Bone marrow (tissue), 2 donors: ENCODE measurements around the gene WDPCP.
"Not testable (repeated sequence)": the region's sequence is repeated elsewhere in the genome, so short reads cannot be mapped to it uniquely, and the experiment has no call there.

Experiments used
- DNase-seq, 2 donors: peaks; one replicate each; lab custom pipeline; 2025; lab: John Stamatoyannopoulos, UW

Gene WDPCP

DNA sequence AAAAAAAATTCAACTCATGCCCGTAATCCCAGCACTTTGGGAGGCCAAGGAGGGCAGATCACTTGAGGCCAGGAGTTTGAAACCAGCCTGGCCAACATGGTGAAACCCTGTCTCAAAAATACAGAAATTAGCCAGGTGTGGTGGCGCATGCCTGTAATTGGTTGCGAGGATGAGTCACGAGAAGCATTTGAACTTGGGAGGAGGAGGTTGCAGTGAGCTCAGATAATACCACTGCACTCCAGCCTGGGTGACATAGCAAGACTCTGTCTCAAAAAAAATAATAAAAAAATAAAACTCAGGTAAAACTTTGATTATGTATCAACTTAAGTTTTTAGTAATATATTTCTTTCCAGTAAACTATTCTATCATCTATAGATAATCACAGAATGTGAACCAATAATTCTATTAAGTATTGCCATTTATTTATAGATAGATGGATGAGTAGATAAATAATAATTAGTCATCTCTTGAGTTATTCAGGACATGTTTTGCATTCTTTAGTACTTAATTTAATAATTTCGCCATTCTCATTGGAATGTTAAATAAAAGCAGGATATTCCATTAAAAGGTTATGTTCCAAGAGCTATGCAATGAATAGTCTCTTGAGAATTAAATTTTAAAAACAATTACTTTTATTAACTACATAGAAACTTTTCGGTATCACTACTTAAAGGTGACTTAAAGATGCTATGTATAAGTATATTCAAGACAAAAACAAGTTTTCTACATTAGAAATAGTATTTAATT is 48.7 kb downstream of the WDPCP start:
- no peak for DNase-seq

GRCh38 chr2:63538390-63538789 is 49.9 kb downstream of the WDPCP start:
- no peak for DNase-seq

DNA sequence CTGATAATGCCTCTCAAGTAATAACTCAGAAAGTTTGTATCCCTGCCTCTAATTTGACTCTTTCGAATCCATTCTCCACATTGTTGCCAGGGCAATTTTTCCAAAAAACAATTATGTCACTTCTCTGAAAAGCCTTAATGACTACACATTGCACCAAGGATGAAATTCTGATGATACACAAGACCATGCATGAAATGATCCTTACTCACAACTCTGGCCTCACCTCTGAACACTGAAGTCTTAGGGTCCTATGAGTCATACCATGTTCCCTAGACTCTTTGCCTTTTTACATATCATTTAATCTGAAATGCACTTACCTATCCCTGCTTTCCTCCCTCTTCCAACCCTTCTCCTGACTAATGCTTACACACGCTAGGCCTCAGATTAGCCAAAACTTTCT is 51.0 kb downstream of the WDPCP start:
- DNase-seq: no peak

- DNase-seq: no peak
These were observed 57.5 kb downstream of the WDPCP start for GRCh38 chr2:63530704-63531279.

DNA sequence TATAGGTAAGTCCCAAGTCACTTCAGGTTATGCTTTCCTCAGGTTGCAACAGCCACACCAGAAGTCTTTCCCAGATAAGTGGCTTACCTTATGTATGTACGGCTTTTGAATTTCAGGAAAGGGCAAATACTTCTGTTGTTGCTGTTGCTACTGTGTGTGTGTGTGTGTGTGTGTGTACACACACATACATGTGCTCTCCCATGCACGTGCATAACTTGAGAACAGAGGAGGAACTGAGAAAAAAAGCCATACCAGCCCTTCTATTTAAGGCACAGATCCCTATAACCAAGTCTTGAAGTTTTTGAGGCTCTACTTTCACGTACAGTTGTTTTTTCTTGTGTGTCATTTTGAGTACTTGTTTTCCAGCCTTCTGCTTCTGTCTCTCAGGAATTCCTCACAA is 62.4 kb downstream of the WDPCP start:
- no peak for DNase-seq

DNA sequence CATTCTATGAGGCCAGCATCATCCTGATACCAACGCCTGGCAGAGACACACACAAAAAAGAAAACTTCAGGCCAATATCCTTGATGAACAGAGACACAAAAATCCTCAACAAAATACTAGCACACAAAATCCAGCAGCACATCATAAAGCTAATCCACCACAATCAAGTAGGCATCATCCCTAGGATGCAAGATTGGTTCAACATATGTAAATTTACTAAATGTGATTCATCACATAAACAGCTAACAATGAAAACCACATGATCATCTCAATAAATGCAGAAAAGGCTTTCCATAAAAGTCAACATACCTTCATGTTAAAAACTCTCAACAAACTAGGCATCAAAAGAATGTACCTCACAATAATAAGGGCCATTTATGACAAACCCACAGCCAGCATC is 65.3 kb downstream of the WDPCP start:
- DNase-seq: no peak

DNA sequence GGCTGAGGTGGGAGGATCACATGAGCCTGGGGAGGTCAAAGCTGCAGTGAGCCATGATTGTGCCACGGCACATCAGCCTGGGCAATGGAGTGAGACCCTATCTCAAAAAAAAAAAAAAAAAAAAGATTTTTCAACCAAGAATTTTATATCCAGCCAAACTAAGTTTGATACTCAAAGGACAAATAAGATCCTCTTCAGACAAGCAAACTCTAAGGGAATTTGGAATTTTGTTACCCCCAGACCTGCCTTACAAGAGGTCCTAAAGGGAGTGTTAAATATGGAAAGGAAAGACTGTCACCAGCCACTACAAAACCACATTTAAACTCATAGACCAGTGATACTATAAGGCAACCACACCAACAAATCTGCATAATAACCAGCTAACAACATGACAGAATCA is 67.5 kb downstream of the WDPCP start:
- no peak for DNase-seq

DNA sequence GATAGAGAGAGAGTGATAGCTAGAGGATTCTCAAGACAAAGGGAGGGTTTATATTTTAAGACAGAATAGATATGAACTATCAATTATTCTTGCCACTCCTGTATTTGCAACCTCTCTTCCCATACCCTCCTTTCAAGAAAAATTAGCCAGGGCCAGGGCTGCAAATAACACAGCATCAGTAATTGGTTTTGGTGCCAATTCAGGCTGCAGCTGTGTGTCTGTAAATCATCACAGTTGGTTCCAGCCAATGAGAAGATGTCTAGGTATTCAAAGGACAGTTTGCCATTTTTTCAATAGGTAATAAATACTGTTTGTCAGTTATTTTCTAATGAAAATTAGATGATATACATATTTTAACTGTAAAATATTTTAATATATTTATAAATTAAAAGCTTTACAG is 73.5 kb downstream of the WDPCP start:
- no peak for DNase-seq

- no peak for DNase-seq
These were observed 74.0 kb downstream of the WDPCP start for GRCh38 chr2:63514237-63514716.

- DNase-seq: peak in 1 of 2 donors; percentile 38
These were observed 82.0 kb downstream of the WDPCP start for GRCh38 chr2:63506320-63506719.

DNA sequence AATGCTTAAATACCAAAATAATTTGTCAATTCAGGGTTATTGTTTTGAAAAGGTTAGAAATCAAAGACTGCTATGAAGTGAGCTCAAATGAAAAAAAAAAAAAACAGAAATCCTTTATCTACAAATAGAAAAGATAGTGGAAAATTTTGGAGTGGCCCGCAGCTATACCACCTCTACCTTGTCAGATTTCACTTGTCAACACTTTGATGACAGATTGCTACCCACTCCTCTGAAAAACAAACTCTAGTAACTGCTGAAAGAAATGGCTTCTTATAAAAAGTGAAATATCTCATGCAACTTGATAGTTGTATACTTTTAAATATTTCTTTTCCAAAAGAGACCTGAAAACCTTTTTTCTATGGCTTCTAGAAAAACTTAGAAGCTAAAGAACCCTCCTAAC is 84.5 kb downstream of the WDPCP start:
- no peak for DNase-seq

DNA sequence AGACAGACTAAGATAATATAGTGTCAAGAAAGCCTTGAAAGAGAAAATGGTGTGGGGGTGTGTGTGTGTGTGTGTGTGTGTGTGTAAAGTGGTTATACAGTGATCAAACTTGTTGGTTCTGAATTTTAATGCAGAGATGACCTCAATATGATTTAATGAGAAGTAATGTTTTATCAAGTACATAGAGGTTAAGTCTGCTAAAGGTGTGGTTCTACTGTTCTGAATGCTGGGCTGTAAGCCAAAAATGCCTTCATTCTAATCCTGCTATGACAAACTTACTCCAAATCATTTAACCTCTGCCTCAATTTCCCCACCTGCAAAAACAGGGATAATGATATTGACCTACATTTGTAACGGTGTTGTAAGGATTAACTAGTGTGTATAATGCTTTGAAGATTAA is 87.9 kb downstream of the WDPCP start:
- no peak for DNase-seq

DNA sequence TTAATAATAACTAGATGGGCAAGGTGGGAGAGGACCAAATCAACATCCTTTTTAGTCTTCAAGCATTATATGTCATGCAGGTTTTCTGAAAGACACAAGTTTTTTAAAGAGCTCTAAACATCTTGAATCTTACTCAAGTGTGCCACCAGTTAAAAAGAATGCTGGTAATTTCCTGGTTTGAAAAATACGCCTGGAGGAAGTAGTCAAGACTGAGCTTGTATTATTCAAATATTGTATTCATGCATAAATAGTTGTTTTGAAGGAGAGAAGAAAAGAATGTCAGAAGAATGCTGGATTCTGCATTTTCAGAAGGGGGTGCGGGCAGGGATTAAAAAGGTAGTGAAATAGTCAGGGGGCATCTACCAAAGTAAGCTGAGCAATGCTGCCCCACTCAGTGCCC is 90.7 kb downstream of the WDPCP start:
- no peak for DNase-seq

- no peak for DNase-seq
These were observed 93.3 kb downstream of the WDPCP start for GRCh38 chr2:63494968-63495367.

DNA sequence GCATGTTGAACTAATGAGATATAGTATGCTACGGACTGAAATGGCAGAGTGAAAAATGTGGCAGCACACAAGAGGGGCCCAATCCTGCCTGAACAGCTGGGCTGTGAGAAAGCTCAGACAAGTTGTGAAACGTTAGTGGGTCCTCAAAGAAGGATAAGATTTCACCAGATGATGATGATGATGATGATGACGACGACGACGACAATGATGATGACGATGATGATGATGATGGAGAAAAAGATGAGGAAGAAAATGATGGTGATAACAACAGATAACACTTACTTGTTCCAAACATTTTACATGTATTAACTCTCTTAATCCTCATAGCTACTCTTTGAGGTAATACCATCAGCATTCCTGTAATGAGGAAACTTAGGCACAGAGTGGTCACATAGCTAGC is 94.2 kb downstream of the WDPCP start:
- DNase-seq: no peak

DNA sequence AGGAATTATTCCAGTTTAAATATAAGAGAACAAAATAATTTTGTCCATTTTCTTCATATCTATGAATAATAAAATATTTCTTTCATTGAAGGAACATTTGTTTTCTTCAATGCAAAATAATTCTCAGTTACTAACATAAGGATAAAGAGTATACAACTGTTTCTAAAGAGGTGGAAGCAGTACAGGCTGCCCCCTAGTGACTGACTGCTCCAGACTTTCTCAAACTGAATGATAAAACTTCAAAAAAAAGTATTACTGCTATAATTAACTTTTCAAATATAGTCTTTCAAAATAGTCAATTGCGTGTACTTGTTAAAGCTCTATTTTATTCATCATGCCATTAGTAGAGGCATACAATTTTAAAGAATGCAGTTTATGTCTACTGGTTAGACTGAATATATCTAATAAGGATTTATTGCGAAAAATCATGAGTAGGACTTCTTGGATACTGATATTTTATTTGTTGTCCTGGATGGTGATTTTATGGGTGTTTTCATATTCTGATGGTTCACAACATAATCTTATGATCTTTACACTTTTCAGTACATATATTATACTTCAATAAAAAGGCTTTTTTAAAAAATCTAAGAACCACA is 100.1 kb downstream of the WDPCP start:
- DNase-seq: peak in 1 of 2 donors; percentile 26

- peak in 1 of 2 donors; percentile 17 for DNase-seq
These were observed 101.4 kb downstream of the WDPCP start for GRCh38 chr2:63486861-63487290.

GRCh38 chr2:63484901-63485300 is 103.4 kb downstream of the WDPCP start:
- DNase-seq: no peak

- no peak for DNase-seq
These were observed 103.8 kb downstream of the WDPCP start for GRCh38 chr2:63484481-63484880.

GRCh38 chr2:63477686-63478085 is 110.6 kb downstream of the WDPCP start:
- no peak for DNase-seq

DNA sequence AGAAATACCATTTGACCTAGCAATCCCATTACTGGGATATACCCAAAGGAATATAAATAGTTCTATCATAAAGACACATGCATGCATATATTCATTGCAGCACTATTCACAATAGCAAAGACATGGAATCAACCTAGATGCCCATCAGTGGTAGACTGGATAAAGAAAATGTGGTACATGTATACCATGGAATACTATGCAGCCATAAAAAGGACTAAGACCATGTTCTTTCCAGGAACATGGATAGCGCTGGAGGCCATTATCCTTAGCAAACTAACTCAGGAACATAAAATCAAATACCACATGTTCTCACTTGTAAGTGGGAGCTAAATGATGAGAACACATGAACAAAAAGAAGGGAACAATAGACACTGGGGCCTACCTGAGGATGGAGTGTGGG is 119.0 kb downstream of the WDPCP start:
- not testable (repeated sequence) for DNase-seq

GRCh38 chr2:63465633-63466032 is 122.6 kb downstream of the WDPCP start:
- no peak for DNase-seq

- no peak for DNase-seq
These were observed 125.1 kb downstream of the WDPCP start for GRCh38 chr2:63463142-63463541.
